ENCODE results near the gene NT5DC3.

Gene NT5DC3

GRCh38 chr12:103751171-103751570, 89.9 kb downstream of the NT5DC3 start:
- no peak for DNase-seq (ENCODE audit: low read depth)

DNA sequence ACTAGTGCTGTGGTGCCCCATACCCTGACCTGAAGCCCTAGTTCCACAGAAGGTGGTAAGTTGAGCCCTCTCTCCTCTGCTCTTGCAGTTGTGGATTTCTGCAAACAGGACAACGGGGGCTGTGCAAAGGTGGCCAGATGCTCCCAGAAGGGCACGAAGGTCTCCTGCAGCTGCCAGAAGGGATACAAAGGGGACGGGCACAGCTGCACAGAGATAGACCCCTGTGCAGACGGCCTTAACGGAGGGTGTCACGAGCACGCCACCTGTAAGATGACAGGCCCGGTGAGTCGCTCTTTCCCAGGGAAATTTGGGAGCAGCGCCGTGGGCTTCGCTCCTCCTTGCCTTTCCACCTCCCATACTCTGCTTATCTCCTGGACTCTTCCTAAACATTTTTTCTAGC, 92.2 kb downstream of the NT5DC3 start:
- DNase-seq (ENCODE audit: low read depth) = no peak

DNA sequence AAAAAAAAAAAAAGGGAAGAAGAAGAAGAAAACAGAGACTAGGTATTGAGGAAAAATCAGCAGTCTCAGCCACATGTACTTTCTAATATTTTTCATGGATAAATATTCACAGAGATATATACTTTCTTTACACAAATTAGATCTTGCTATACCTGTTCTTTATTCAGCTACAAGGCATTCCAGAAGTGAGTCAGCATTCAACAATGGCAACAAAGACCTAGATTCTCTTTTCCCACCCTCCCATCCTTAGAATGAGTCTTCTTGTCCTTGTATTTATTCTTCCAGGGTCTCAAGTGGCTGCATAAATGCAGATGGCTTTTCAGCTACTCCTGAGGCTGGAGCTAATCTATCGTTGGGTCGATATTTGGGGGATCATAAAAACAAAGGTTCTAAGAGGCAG, 93.0 kb downstream of the NT5DC3 start:
- DNase-seq (ENCODE audit: low read depth) = no peak

GRCh38 chr12:103745962-103746361, 95.1 kb downstream of the NT5DC3 start:
- no peak for DNase-seq (ENCODE audit: low read depth)

GRCh38 chr12:103743788-103744187, 97.2 kb downstream of the NT5DC3 start:
- no peak for DNase-seq (ENCODE audit: low read depth)

- no peak for DNase-seq (ENCODE audit: low read depth)
Measured at GRCh38 chr12:103742349-103742932, 98.6 kb downstream of the NT5DC3 start.

GRCh38 chr12:103737881-103738280, 103.2 kb downstream of the NT5DC3 start:
- DNase-seq (ENCODE audit: low read depth) = no peak

- DNase-seq (ENCODE audit: low read depth) = no peak
Measured at GRCh38 chr12:103736572-103736971, 104.5 kb downstream of the NT5DC3 start.

- DNase-seq (ENCODE audit: low read depth) = no peak
Measured at GRCh38 chr12:103735291-103735690, 105.7 kb downstream of the NT5DC3 start.

GRCh38 chr12:103734863-103735262, 106.2 kb downstream of the NT5DC3 start:
- DNase-seq (ENCODE audit: low read depth) = no peak

DNA sequence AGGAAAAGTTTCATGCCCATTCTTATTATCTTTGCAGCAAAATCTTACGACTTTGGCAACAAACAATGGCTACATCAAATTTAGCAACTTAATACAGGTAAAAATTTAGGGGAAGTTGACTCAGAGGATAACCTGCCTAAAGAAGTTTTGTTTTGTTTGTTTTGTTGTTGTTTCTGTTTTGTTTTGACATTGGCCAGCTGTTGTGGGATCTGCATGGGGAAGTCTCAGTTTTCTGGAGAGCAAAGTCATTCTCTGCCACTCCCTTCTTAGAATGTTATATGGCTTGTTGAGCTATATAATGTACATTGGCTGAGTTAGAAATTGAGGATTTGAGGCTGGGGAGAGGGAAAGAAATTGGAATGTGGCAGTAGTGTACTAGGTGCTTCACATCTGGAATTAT, 109.5 kb downstream of the NT5DC3 start:
- no peak for DNase-seq (ENCODE audit: low read depth)

DNA sequence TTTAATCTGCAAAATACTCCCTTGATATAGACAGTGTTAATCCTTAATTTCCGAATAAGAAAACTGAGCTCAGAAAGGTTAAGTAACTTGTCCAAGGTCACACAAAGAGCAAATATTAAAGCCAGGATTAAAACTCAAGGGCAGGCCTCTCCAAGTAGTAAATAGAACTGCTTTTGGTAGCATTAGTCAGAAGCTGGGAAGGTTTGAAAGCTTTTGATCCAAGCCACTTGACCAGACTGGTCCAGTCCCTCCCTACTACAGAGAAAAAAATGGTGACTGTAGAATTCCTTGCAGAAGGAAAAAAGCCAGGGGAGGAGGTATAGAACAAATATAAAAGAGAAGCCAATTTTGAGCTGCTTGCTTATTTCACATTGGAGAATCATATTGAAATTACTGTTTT, 111.5 kb downstream of the NT5DC3 start:
- DNase-seq (ENCODE audit: low read depth) = no peak

DNA sequence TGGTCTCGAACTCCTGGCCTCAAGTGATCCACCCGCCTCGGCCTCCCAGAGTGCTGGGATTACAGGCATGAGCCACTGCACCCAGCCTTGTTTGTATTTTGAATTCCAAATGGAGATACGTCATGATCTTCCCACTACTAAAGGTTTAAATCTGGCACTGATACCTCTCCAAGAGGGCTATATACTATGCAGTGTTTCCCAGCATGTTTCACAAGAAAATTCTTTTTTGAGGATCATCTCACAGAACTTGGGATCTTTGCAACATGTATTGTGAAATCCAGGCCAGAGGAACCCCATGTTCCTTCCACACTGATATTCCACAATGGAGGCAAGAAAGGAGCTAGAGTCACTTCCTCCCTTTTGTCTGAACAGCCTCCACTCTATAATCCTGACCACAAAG, 112.7 kb downstream of the NT5DC3 start:
- DNase-seq (ENCODE audit: low read depth) = no peak

DNA sequence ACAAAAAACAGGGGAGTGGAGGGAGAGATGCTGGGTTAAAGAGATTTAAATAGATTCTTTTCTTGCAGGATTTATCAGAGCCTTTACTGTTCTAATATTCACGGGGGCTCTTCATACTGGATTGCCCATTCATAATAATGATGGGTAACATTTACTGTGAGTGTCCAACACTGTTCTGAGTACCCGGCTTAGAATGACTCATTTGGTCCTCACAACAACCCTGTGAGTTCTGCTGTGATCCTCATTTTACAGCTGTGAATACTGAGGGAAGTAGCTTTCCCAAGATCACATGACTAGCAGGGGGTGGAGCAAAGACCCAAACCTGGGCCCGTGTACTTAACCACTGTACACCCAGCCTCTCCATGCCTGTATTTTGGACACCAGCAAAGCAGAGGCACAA, 113.4 kb downstream of the NT5DC3 start:
- no peak for DNase-seq (ENCODE audit: low read depth)

- DNase-seq (ENCODE audit: low read depth) = no peak
Measured at GRCh38 chr12:103725398-103725797, 115.6 kb downstream of the NT5DC3 start.
